GM23338 (cell line): ENCODE data around the gene PSORS1C1. TPM values are rescaled to one million over a fixed set of nuclear protein-coding genes. Genes with fewer than 3 reads are reported as not detected.

ENCODE experiments used
- ATAC-seq: fragments of 200-7000 bp; cut with Tn5 transposase; 3 replicates; pipeline ENCODE4 v1.9.1; 2020
- DNase-seq: peaks from one replicate; pipeline ENCODE4 v3.0.0-alpha.2; 2015; ENCODE audit warnings: low spot score
- H2AFZ ChIP-seq: fragments of 200-600 bp; sonication (generic); 2 replicates; pipeline ENCODE4 v1.8.0; 2016; ENCODE audit warnings: antibody characterized with exemption, mild to moderate bottlenecking, moderate library complexity
- H3F3A ChIP-seq: fragments of 200-600 bp; sonication (generic); replicated peaks from 2 replicates; pipeline ENCODE4 v1.8.0; 2017; ENCODE audit warnings: antibody characterized with exemption, mixed run types, low read depth
- H3K27ac ChIP-seq: fragments of 200-600 bp; sonication (generic); 2 replicates; pipeline ENCODE4 v1.6.1; 2016; ENCODE audit warnings: low read depth
- H3K27me3 ChIP-seq: fragments of 200-600 bp; sonication (generic); 2 replicates; pipeline ENCODE4 v1.8.0; 2016; ENCODE audit warnings: mild to moderate bottlenecking, mixed run types, moderate library complexity; ENCODE audit not compliant: insufficient read depth
- H3K36me3 ChIP-seq: fragments of 200-600 bp; sonication (generic); 2 replicates; pipeline ENCODE4 v1.8.0; 2016; ENCODE audit warnings: mild to moderate bottlenecking; ENCODE audit not compliant: insufficient read depth
- H3K4me1 ChIP-seq: fragments of 200-600 bp; sonication (generic); 2 replicates; pipeline ENCODE4 v1.8.0; 2016; ENCODE audit warnings: mild to moderate bottlenecking, moderate library complexity; ENCODE audit not compliant: insufficient read depth
- H3K4me2 ChIP-seq: fragments of 200-600 bp; sonication (generic); 2 replicates; pipeline ENCODE4 v1.7.1; 2017; ENCODE audit warnings: mixed run types
- H3K4me3 ChIP-seq: fragments of 200-600 bp; sonication (generic); 2 replicates; pipeline ENCODE4 v1.6.1; 2016; ENCODE audit warnings: mixed run types
- H3K79me2 ChIP-seq: fragments of 200-600 bp; sonication (generic); replicated peaks from 2 replicates; pipeline ENCODE4 v1.8.0; 2017; ENCODE audit warnings: mild to moderate bottlenecking; ENCODE audit not compliant: insufficient read depth
- H3K9me2 ChIP-seq: fragments of 200-600 bp; sonication (generic); 2 replicates; pipeline ENCODE4 v1.8.0; 2017; ENCODE audit not compliant: insufficient read depth
- H4K20me1 ChIP-seq: fragments of 200-600 bp; sonication (generic); replicated peaks from 2 replicates; pipeline ENCODE4 v1.8.0; 2017; ENCODE audit warnings: mild to moderate bottlenecking; ENCODE audit not compliant: insufficient read depth
- H3K27ac Mint-ChIP-seq: 2 replicates; pipeline ENCODE4 v1.8.0; 2020; ENCODE audit warnings: inconsistent platforms, mild to moderate bottlenecking, moderate library complexity, mixed read lengths
- H3K27me3 Mint-ChIP-seq: 3 replicates; pipeline ENCODE4 v1.8.0; 2022; ENCODE audit warnings: low read depth, mild to moderate bottlenecking, moderate library complexity, mixed read lengths, inconsistent platforms; ENCODE audit not compliant: insufficient read depth, poor library complexity
- H3K36me3 Mint-ChIP-seq: 3 replicates; pipeline ENCODE4 v1.8.0; 2021; ENCODE audit warnings: low read depth, mild to moderate bottlenecking, inconsistent platforms, moderate library complexity, mixed read lengths
- H3K4me1 Mint-ChIP-seq: 3 replicates; pipeline ENCODE4 v1.8.0; 2020; ENCODE audit warnings: mild to moderate bottlenecking, inconsistent platforms, mixed read lengths
- H3K4me3 Mint-ChIP-seq: 3 replicates; pipeline ENCODE4 v1.8.0; 2021; ENCODE audit warnings: moderate library complexity, mild to moderate bottlenecking, inconsistent platforms, mixed read lengths
- H3K9me3 Mint-ChIP-seq: 3 replicates; pipeline ENCODE4 v1.8.0; 2020; ENCODE audit warnings: moderate library complexity, mild to moderate bottlenecking, inconsistent platforms, mixed read lengths
- CREB1 ChIP-seq: fragments of 250-450 bp; sonication (Bioruptor Pico); IDR thresholded peaks from 2 replicates; pipeline ENCODE4 v1.5.0; 2020; ENCODE audit warnings: low read depth, mild to moderate bottlenecking, moderate library complexity
- CTCF ChIP-seq, 2 experiments: fragments of 200-600 bp in 1 of 2; sonication (generic) in 1 of 2; conservative IDR thresholded peaks; 2 replicates each; pipeline versions ENCODE4 v1.5.1 to v1.6.1; 2016 to 2017; ENCODE audit warnings: antibody characterized with exemption in 2 of 2, low read depth in 2 of 2, mild to moderate bottlenecking in 2 of 2, moderate library complexity in 1 of 2
- EZH2phosphoT487 ChIP-seq: fragments of 200-600 bp; sonication (generic); IDR thresholded peaks from one replicate; pipeline ENCODE4 v1.8.1; 2018; ENCODE audit warnings: antibody characterized with exemption; ENCODE audit not compliant: unreplicated experiment
- JUNB ChIP-seq: IDR thresholded peaks from one replicate; pipeline ENCODE4 v1.6.1; 2016; ENCODE audit warnings: antibody characterized with exemption; ENCODE audit not compliant: unreplicated experiment
- NANOG ChIP-seq: IDR thresholded peaks from 2 replicates; pipeline ENCODE4 v1.6.1; 2016; ENCODE audit warnings: antibody characterized with exemption, borderline replicate concordance
- REST ChIP-seq: IDR thresholded peaks from one replicate; pipeline ENCODE4 v1.6.1; 2018; ENCODE audit warnings: antibody characterized with exemption; ENCODE audit not compliant: unreplicated experiment
- STAT1 ChIP-seq: IDR thresholded peaks from one replicate; pipeline ENCODE4 v1.6.1; 2016; ENCODE audit warnings: antibody characterized with exemption; ENCODE audit not compliant: unreplicated experiment
- ZNF331 ChIP-seq: fragments of 250-450 bp; sonication (Bioruptor Pico); IDR thresholded peaks from 2 replicates; pipeline ENCODE4 v1.5.0; 2020; ENCODE audit warnings: low read depth, mild to moderate bottlenecking, moderate library complexity
- polyA plus RNA-seq: library from polyadenylated mRNA; unstranded; fragments of >200 nt; fragmentation: Nextera tagmentation; extraction: Ambion mirVana; gene quantifications from 2 replicates; pipeline ENCODE4 v1.2.1, GENCODE V29; 2016
- total RNA-seq: library from RNA; depleted of rRNA; stranded (reverse); fragments of >200 nt; shearing (Covaris generic); gene quantifications from 2 replicates; pipeline ENCODE4 v1.2.3, GENCODE V29; 2014
- TF ChIP-seq, protein P1 (sequence below): IDR thresholded peaks from 2 replicates; pipeline ENCODE4 v1.6.1; 2016; ENCODE audit warnings: antibody characterized with exemption

Gene PSORS1C1
- total and polyA plus RNA-seq, 2 experiments from 2014 or later, result not detected

DNA sequence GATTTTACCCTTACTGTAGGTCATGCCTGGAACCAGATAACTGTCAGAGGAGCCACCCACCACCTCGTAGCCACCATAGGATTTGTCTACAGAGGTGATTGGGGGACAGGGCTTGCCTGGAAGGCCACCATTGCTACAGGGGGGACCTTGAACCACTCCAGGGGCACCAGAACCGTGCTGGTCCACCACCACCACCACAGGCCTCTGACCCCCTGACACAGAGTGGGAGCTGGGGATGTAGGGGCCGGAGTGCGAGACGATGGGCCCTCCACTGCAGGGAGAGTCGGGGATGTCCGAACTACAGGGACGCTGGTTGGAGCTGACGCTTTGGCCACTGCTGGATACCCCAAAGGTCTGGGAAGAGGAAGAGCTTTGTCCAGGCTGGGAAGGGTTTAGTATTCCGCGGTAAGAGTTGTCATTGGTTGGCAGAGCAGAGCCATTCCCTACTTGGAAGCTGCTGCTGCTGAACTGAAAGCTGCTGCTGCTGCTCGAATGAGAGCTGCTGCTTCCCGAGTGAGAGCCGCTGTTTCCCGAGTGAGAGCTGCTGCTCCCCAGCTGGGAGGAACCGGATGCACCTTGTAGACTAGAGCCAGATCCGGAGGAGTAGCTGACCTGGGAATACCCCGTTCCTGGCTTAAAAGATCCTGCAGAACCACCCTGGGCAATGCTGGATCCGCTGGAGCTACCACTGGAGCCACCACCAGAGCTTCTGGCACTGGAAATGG, 2.2 kb downstream of the PSORS1C1 start:
- peaks cover 6% of the 10 kb centered on the region; the same call in 1 of the 2 replicates for H3K4me1 ChIP-seq
- no peak overlapping the region for H3K4me3 ChIP-seq
- no peaks in the 10 kb centered on the region; the same call in 2 of the 3 replicates for H3K9me3 Mint-ChIP-seq
- peaks cover 7% of the 10 kb centered on the region; the same call in 1 of the 2 replicates for H3K9me2 ChIP-seq
- peaks cover 21% of the 10 kb centered on the region for H3K4me1 Mint-ChIP-seq
- no peaks in the 10 kb centered on the region; the same call in 2 of the 3 replicates for H3K36me3 Mint-ChIP-seq
- H3K4me3 Mint-ChIP-seq, result no peak overlapping the region
- H3K27me3 ChIP-seq, result no peaks in the 10 kb centered on the region
- no peak overlapping the region for H3K4me2 ChIP-seq
- no peak overlapping the region for H2AFZ ChIP-seq
- ATAC-seq (no peak), DNase-seq (no peak)
- H3F3A ChIP-seq, result no peaks in the 10 kb centered on the region
- TF ChIP-seq REST (no peak), JUNB (no peak), ZNF331 (CRISPR knock-in tag) (no peak), NANOG (no peak), CTCF (conservative IDR thresholded peaks at IDR 0.05; ENCODE audit: low read depth in 2 of 2) (no peak), STAT1 (no peak)
- TF ChIP-seq, protein P1, sequence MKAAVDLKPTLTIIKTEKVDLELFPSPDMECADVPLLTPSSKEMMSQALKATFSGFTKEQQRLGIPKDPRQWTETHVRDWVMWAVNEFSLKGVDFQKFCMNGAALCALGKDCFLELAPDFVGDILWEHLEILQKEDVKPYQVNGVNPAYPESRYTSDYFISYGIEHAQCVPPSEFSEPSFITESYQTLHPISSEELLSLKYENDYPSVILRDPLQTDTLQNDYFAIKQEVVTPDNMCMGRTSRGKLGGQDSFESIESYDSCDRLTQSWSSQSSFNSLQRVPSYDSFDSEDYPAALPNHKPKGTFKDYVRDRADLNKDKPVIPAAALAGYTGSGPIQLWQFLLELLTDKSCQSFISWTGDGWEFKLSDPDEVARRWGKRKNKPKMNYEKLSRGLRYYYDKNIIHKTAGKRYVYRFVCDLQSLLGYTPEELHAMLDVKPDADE, result no peak
- no peaks in the 10 kb centered on the region for H4K20me1 ChIP-seq
- peaks cover 11% of the 10 kb centered on the region for H3K27me3 Mint-ChIP-seq
- no peaks in the 10 kb centered on the region for H3K36me3 ChIP-seq
- no peaks in the 10 kb centered on the region for H3K79me2 ChIP-seq
- H3K27ac ChIP-seq, result no peak overlapping the region
- H3K27ac Mint-ChIP-seq, result no peak overlapping the region

DNA sequence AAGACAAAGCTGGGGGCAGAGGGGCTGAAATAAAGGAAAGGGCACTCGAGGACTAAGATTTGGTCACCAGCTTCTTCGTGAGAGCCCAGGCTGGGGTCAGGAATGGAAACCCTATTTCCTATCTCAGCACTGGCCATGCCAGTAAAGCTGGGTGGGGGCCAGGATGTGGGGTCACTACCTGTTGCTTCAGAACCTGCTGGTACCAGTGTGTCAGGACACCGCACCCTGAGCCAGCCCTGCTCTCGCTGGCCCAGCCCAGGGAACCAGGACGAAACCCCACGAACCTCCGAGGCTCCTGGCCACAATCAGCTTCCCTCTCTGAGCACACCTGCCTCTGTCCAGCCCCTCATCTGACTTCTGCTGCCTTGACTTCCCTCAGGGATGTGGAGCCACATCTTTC, 3.6 kb downstream of the PSORS1C1 start:
- ATAC-seq (no peak), DNase-seq (no peak)
- no peak overlapping the region for H3K27ac Mint-ChIP-seq
- Histone ChIP-seq H3K9me2 (peaks cover 7% of the 10 kb centered on the region; the same call in 1 of the 2 replicates), H3F3A (no peaks in the 10 kb centered on the region), H3K79me2 (no peaks in the 10 kb centered on the region), H3K27me3 (no peaks in the 10 kb centered on the region), H4K20me1 (no peaks in the 10 kb centered on the region), H3K27ac (no peak overlapping the region), H3K36me3 (no peaks in the 10 kb centered on the region), H3K4me3 (no peak overlapping the region), H3K4me1 (peaks cover 6% of the 10 kb centered on the region; the same call in 1 of the 2 replicates), H2AFZ (no peak overlapping the region), H3K4me2 (no peak overlapping the region)
- H3K4me1 Mint-ChIP-seq, result peaks cover 19% of the 10 kb centered on the region
- H3K27me3 Mint-ChIP-seq, result peaks cover 10% of the 10 kb centered on the region
- no peaks in the 10 kb centered on the region; the same call in 2 of the 3 replicates for H3K9me3 Mint-ChIP-seq
- no peaks in the 10 kb centered on the region; the same call in 2 of the 3 replicates for H3K36me3 Mint-ChIP-seq
- H3K4me3 Mint-ChIP-seq, result no peak overlapping the region
- TF ChIP-seq REST, result no peak
- TF ChIP-seq CREB1, result no peak
- no peak for TF ChIP-seq EZH2phosphoT487
